GM12873 (cell line): ENCODE data around the gene DUSP9.

Source experiments
- CTCF ChIP-seq: IDR thresholded peaks from 2 replicates; pipeline ENCODE4 v1.5.1; 2012; ENCODE audit warnings: low read depth, mild to moderate bottlenecking, moderate library complexity, low read length, control low read depth; ENCODE audit not compliant: insufficient read depth; ENCODE audit errors: missing control alignments

The DUSP9 gene

GRCh38 chrX:153687121-153688039, 40.4 kb downstream of the DUSP9 start, which contains the start of gene SLC6A8:
SLC6A8 (plus strand) TSS chrX:153687926; CDS start chrX:153688575, 649 bp downstream.
- TF ChIP-seq CTCF = peak; percentile 45

- TF ChIP-seq CTCF = no peak
Measured at GRCh38 chrX:153688071-153688470, 41.1 kb downstream of the DUSP9 start.

- TF ChIP-seq CTCF = no peak
Measured at GRCh38 chrX:153688506-153688905, 41.5 kb downstream of the DUSP9 start.

- no peak for TF ChIP-seq CTCF
Measured at GRCh38 chrX:153688911-153689590, 42.0 kb downstream of the DUSP9 start.

- TF ChIP-seq CTCF = no peak
Measured at GRCh38 chrX:153689654-153690465, 42.9 kb downstream of the DUSP9 start.

GRCh38 chrX:153690466-153690865, 43.5 kb downstream of the DUSP9 start:
- no peak for TF ChIP-seq CTCF
